ENCODE measurements around the gene CDKN1A. TPM values are rescaled to one million over a fixed set of nuclear protein-coding genes. Genes with fewer than 3 reads are reported as not detected.
"Not testable (repeated sequence)": the region's sequence is repeated elsewhere in the genome, so short reads cannot be mapped to it uniquely, and the experiment has no call there.

Gene CDKN1A
- total RNA-seq, 1 donor from 2014 or later = 353 TPM

- no peak for DNase-seq (ENCODE audit: low spot score in 2 of 2)
- Histone ChIP-seq H3K27me3 (no peaks in the 10 kb centered on the region), H3K9me3 (no peaks in the 10 kb centered on the region), H3K27ac (no peak overlapping the region), H3K36me3 (no peaks in the 10 kb centered on the region), H3K4me3 (no peak overlapping the region), H3K4me1 (no peaks in the 10 kb centered on the region)
- intact Hi-C loops (cut with DNase I) = no loop called here
- TF ChIP-seq CTCF (IDR thresholded peaks at IDR 0.05) = no peak
Observed at GRCh38 chr6:36650848-36651478, 27.6 kb upstream of the CDKN1A start.

- no peak overlapping the region for H3K4me3 ChIP-seq
- intact Hi-C loops (cut with DNase I) = no loop called here
- H3K9me3 ChIP-seq = no peaks in the 10 kb centered on the region
Observed at GRCh38 chr6:36651659-36652379, 26.7 kb upstream of the CDKN1A start.

GRCh38 chr6:36654469-36654868, 24.0 kb upstream of the CDKN1A start:
- DNase-seq (ENCODE audit: low spot score in 2 of 2); H3K27ac ChIP-seq; H3K4me3 ChIP-seq; H3K9me3 ChIP-seq; intact Hi-C loops (cut with DNase I); H3K4me1 ChIP-seq; H3K27me3 ChIP-seq; H3K36me3 ChIP-seq: not testable (repeated sequence)

More at GRCh38 chr6:36651659-36652379, 26.7 kb upstream of the CDKN1A start:
- no peaks in the 10 kb centered on the region for H3K4me1 ChIP-seq
- TF ChIP-seq CTCF (IDR thresholded peaks at IDR 0.05) = no peak
- H3K36me3 ChIP-seq = no peaks in the 10 kb centered on the region
- no peak for DNase-seq (ENCODE audit: low spot score in 2 of 2)
- no peaks in the 10 kb centered on the region for H3K27me3 ChIP-seq
- no peak overlapping the region for H3K27ac ChIP-seq

- Histone ChIP-seq H3K9me3 (no peaks in the 10 kb centered on the region), H3K4me1 (no peaks in the 10 kb centered on the region), H3K36me3 (no peaks in the 10 kb centered on the region), H3K4me3 (no peak overlapping the region), H3K27ac (no peak overlapping the region), H3K27me3 (no peaks in the 10 kb centered on the region)
- intact Hi-C loops (cut with DNase I) = no loop called here
- TF ChIP-seq CTCF (IDR thresholded peaks at IDR 0.05) = no peak
- DNase-seq (ENCODE audit: low spot score in 2 of 2) = no peak
Observed at GRCh38 chr6:36655085-36655724, 23.3 kb upstream of the CDKN1A start.

GRCh38 chr6:36656441-36656840, 22.1 kb upstream of the CDKN1A start:
- no peak for TF ChIP-seq CTCF (IDR thresholded peaks at IDR 0.05)
- intact Hi-C loops (cut with DNase I) = no loop called here
- no peak for DNase-seq (ENCODE audit: low spot score in 2 of 2)
- Histone ChIP-seq H3K4me1 (peaks cover 0 to 2% of the 10 kb centered on the region in 2 donors), H3K36me3 (no peaks in the 10 kb centered on the region), H3K27me3 (no peaks in the 10 kb centered on the region), H3K27ac (no peak overlapping the region), H3K4me3 (no peak overlapping the region), H3K9me3 (no peaks in the 10 kb centered on the region)

- H3K4me1 ChIP-seq = peaks cover 0 to 2% of the 10 kb centered on the region in 2 donors
- intact Hi-C loops (cut with DNase I) = no loop called here
- no peak overlapping the region for H3K27ac ChIP-seq
- H3K4me3 ChIP-seq = no peak overlapping the region
- no peaks in the 10 kb centered on the region for H3K27me3 ChIP-seq
- no peaks in the 10 kb centered on the region for H3K9me3 ChIP-seq
- H3K36me3 ChIP-seq = no peaks in the 10 kb centered on the region
- no peak for TF ChIP-seq CTCF (IDR thresholded peaks at IDR 0.05)
- DNase-seq (ENCODE audit: low spot score in 2 of 2) = no peak
Observed at GRCh38 chr6:36657271-36657670, 21.2 kb upstream of the CDKN1A start.
